DMS 273 (cell line): ENCODE data around the gene DNAJB8.

Experiments
- DNase-seq: peaks from one replicate; lab custom pipeline; 2025; ENCODE audit not compliant: unreplicated experiment; lab: John Stamatoyannopoulos, UW

Gene DNAJB8

DNA sequence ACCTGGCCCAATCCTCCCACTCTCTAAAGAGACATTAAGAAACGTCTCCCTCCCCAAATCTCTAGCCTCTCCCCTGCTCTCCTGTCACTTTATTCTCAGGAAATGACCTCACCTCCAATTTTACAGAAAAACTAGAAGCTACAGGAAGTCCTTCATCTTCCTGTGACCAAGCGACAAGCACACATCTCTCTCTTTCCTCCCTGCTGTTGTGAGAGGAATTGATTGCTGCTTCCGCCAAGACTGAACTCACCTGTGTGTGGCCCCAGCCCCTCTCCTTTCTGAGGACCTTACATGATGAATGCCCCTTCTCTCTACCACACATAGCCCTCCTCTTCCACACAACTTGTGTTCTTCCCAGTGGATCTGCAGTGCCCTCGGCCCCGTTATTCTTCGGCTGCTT is 18.2 kb downstream of the DNAJB8 start:
- DNase-seq = no peak

DNA sequence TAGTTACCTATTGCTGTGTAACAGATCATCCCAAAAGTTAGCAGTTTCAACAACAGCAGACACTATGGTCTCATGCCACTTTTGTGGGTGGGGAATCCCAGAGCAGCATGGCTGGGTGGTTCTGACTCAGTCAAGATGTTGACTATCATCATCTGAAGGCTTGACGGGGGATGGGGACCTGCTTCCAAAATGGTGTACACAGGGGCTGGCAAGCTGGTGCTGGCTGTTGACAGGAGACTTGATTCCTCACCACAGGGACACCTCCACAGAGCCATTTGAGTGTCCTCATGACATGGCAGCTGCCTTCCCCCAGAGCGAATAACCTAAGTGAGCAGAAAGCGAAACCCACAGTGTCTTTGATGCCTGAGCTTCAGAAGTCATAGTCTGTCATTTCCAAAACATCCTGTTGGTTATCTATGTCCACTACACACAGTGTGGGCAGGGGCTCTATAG is 19.1 kb downstream of the DNAJB8 start:
- DNase-seq = no peak

DNA sequence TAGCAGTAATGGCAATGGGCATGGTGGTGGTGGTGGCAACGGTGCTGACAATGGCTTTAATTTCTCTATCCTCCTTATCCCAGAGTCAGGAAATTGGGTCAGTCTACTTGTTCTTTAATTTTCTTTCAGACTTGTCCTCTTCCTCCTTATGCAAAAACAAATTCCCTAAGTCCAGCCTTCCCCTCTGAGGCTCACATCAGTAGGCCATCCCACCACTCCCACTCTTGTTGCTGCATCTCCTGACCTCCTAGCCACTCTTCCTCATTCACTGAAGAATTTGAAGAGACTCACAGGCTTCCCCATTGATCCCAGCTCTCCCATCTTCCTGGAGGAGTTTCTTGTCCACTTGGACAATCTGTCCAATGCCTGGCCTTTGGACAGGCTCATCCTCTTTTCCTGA is 19.9 kb downstream of the DNAJB8 start:
- no peak for DNase-seq

DNA sequence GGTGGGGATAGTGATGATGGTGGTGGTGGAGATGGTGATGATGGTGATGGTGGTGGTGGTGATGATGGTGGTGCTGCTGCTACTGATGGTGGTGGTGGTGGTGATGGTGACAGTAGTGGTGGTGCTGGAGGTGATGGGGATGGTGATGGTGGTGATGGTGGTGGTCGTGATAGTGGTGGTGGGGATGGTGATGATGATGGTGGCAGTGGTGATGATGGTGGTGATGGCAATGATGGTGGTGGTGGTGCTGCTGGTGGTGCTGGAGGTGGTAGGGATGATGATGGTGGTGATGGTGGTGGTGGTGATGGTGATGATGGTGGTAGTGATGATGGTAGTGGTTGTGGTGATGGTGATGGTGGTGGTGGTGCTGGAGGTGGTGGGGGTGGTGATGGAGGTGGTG is 21.3 kb downstream of the DNAJB8 start:
- no peak for DNase-seq

DNA sequence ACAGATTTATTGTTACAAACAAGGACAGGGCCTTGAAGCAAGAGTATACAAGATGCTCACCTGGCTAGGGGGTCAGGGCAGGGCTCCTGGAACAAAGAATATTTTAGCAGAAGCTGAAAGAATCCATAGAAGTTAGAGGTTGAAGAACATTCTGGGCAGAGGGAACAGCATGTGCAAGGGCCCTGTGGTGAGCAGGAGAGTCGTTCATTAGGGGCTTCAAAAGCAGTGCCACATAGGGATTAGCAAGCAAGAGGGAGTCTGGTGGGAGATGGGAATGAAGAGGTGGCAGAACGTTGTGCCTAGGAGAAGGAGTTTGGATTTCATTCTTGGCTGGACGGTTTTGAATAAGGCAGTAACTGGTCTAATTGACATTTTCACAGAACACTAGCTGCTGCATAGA is 22.9 kb downstream of the DNAJB8 start:
- DNase-seq = no peak

DNA sequence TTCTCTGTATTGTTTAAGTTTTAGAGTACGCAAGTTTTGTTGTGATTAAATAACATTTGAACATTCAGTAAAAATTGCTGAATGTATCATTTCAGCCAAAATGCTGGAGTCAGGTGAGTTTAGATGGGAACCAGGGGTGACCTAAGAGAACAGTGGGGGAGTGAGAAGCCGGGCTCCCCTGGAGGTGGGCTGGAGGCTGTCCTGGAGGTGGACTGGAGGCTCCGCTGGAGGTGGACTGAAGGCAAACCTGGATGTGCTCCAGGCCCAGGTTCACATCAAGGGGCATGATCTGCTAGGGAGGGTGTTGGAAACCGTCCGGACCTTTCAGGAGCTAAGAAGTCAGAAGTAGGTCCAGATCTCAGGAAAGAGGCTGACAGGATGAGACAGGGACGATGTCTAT is 23.7 kb downstream of the DNAJB8 start:
- no peak for DNase-seq

DNA sequence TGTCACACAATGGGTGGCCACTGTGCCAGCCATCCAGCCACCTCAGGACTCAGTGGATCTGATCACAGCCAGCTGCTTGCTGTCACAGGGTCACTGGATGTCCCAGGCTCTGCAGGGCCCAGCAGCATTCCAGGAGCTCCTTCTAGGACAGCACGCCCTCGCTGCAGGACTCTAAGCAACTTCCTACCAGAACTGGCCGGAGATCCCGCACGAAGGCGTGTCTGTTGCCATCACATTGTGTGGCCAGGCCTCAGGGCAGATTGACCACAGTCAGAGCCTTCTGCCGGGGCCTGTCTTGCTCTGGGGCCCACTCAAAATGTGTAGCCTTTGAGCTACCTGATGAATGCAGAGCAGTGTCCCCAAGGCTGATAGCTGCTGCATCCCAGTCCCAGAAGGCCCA is 24.6 kb downstream of the DNAJB8 start:
- no peak for DNase-seq

DNA sequence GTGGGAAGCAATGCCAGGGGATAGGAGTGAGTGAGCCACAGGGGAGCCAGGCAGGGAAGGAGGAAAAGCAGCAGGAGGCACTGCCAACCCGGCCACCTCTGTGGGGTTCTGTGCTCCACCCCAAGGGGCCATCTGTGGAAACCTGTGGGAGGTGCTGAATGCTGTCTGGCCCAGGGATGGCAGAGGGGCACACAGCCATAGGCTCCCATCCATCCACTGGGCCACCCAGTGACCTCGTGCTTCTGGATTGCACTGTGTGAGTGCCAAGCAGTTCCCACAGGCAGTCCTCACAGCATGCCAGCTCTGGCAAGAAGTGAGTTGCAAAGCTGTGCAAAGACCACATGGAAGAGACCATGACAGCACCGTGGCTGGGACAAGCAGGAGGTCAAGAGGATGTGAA is 27.5 kb downstream of the DNAJB8 start:
- no peak for DNase-seq

DNA sequence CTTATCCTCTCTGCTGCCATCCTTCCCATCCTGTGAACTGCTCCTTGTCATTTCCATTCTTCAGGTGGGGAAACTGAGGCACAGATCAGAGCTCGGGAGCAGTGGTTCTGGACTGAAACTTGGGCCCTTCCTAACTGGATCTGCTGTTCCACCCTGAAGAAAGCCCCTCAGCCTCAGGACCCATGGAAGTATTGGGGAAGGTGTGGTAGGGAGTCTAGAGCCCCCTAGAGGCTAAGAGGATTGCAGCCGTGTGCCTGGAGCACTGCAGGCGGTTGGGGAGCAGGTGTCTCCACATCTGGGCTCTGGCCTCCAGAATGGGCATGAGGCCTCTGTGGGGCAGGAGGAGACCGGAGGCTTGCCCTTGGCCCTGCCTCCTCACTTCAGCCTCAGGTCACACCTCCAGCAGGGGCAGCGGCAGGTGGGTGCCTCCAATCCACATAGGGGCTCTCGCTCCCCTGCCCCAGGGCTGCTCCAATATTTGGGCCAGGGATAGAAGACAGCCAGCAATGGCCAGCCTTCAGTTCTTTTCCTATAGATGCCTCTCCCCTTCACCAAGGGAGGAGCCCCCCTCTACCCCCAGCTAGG is 28.1 kb downstream of the DNAJB8 start:
- DNase-seq = peak; percentile 62

DNA sequence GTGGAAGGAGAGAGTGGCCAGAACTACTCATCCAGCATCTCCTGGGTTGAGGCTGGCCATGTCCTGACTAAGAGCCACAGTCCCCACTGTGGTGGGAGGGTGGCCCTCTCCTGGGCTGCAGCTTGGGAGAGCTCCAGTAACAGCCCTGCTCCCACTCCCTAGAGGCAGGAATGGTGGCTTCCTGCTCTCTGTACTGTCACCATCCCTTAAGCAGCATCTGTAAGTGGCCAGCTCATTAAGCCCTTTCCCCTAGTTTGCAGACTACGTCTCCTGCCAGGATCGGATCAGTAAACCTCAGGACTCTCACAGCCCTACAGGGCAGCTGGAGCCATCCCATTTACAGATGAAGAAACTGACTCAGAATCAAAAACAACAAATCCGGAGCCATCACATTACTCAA is 30.5 kb downstream of the DNAJB8 start:
- no peak for DNase-seq

DNA sequence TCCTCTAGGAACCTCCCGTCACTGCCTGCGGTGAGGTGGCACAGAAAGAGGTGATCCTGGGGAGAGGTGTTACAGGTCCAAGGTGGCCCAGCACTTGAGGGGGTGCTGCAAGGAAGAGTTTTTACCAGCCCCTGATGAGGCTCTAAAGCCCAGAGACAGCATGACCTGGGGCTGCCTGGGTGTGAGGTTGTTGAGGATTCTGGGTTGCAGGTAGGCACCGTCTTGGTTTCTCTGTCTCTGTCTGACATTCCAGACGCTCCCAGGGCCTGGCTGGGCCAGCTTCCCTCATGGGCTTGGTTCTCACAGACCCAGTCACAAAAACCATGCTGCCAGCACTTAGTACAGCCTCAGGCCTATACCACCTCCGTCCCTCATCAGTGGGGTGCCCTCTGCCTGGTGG is 31.1 kb downstream of the DNAJB8 start:
- no peak for DNase-seq

DNA sequence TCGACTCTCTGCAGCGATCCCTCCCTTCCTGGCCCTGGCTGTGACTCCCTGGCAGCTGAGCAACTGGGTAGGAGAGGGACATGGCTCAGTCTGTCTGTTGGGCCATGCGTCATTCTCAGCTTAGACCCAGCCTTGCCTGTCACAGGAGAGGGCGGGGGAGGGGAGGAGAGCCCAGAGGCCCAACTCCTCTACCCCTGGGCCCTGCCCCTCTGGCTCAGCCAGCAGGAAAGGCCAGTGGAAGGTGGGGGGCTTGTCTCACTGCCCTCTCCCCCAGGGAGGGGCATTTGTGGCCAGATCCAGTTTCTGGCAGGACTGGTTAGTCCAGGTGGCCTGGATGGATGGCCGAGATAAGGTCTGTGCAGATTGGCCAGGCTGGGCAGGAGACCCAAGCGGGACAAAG is 31.6 kb downstream of the DNAJB8 start:
- DNase-seq = peak; percentile 37

DNA sequence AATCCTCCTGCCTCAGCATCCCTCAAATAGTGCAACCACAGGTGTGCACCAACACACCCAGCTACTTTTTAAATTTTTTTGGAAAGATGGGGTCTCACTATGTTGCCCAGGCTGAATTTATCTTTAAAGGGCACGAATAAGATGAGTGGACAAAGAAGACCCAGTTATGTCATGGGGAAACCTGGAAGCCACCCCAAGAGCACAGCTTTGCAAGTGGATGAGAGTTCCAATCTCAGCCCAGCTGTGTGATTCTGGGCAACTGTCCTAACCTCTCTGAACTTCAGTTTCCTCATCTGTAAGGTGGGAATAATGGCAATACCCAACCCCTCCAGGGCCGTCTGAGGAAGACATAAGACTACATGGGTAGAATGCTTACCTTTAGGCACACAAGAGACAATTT is 32.2 kb downstream of the DNAJB8 start:
- no peak for DNase-seq

DNA sequence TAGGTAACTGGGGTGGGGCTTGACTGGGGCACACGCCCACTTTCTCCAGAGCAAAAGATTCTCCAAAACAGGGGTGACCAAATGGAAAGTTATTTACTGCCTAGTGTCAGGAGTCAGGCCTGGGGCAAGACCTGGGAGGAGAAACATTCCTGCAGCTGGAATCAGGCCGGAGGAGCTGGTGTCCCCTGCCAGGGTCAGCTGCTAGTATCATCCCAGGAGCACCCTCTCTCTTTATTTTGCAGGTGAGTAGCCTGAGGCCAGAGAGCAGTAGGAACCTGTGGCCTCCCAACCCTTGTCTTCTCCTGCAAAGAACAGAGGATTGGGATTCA is 32.9 kb downstream of the DNAJB8 start:
- DNase-seq = no peak

DNA sequence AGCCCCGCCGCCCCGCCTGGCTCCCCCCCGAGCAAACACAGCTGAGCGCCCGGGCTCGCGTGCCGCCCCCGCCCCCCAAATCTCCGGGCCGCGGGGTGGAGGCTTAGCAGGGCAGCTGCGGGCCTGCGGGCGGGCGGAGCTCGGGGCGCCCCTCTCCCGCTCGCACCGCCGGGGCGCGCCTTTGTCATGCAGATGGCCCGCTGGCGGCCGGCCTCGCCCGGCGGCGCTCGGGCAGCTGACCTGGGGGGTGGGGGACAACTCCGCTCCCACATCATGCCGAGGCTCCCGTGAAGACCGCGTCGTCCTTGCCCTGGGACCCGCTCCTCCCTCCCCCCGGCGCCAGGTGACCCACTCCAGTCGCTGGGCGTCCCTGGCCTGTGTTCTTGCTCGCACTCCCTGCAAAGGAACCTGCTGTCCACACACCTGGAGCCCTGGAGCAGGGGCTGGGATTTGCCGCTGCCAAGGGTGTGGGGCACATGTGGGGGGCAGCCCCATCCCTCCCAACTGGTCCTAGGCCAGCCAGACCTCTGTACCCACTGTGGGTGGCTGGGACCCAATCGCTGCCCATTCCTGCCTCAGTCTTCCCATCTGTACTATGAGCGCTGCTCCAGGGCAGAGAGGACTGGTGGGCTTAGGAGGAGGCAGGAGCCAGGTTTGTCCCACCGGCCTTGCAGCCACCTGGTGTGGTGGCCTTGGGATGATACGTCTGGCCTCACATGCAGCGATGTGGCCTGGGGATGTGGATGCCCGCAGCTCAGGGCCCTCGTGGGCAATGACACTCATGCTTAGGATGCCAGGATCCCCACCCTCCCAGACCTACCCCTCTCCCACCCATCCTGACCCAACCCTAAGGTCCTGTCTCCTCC is 33.5 kb downstream of the DNAJB8 start:
- peak; percentile 74 for DNase-seq

DNA sequence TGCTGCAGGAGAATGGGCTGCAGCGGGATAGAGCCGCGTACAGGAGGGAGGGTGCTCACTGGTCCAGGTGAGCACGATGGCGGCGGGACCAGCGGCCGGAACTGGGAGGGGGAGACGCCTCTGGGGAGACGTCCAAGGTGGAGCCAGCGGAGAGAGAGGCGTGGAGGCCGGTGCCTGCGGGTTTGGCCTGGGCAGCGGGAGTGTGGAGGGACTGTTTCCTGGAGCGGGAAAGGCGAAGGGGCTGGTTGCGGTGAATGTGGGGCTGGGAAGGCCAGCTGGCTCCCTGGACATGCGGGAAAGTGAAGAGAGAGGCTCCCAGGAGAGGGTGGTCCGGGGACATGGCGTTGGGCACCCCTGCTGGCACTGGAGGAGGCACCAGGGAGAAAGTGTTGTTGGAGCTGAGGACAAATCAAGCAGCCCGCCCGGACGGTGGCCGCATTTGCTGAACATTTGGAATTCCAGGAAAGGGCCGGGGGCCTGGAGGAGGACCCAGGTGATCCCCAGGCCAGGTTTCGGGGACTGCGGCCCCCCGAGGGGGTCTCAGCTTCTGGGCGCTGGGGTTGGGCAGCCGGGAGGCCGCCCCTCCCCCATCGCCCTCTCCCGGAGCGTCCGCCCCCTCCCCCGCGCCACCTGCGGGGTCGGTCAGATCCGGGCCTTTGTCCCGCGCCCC is 34.3 kb downstream of the DNAJB8 start:
- peak; percentile 58 for DNase-seq

DNA sequence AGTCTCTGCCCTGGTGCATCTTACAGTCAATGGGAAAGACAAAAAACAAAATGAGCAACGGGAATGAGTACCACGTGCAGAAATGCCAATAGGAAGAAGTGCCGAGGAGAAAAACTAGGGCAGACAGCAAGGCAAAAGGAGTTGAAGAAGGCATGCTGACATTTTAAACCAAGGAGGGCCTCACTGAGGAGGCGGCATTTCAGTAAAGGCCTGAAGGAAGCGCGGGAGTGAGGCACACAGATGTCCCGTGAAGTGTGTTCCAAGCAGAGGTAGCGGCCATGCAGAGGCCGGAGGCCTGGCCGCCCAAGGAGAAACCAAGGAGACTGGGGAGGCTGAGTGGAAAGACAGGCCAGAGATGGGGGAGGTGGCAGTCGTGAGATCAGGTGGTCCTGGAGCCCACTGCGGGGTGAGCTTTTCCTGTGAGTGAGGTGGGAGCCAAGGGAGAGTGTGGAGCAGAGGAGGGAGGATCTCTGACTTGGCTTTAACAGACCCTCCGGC is 34.8 kb downstream of the DNAJB8 start:
- DNase-seq = no peak

DNA sequence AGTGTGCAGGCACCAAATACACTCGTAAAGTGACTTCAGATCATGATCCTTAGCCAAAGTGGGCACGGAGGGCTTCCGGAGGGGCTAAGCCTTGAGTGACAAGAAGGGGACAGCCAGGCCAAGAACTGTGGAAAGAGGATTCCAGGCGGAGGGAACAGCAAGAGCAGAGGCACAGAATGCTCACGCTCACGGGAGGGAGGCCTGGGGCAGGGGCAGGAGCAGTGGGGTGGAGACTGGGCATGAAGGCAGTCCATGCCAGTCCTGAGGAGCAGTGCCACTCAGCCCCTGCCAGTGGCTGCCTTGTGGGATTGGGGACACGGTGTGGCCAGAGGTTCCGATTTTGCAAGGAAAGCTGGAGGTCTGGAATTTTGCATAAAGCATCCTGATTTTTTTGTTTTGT is 36.0 kb downstream of the DNAJB8 start:
- DNase-seq = no peak

DNA sequence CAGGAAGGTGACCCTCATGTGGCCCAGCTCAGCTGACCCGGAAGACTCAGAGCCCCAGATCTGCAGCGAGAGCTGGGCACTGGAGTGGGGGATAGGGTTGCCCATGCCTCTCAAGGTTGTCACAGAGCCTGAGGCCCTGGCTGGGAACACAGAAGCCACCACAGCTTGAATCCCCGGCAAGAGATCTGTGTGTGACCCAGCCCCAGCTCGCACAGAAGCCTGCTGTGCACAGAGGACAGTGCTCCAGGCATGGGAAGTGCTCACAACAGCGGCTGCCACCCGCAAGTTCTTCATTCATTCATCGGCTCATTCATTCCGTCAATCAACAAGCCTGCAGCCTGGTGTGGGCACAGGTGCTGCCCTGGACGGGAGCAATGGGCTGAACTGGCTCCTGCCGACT is 36.4 kb downstream of the DNAJB8 start:
- DNase-seq = no peak

DNA sequence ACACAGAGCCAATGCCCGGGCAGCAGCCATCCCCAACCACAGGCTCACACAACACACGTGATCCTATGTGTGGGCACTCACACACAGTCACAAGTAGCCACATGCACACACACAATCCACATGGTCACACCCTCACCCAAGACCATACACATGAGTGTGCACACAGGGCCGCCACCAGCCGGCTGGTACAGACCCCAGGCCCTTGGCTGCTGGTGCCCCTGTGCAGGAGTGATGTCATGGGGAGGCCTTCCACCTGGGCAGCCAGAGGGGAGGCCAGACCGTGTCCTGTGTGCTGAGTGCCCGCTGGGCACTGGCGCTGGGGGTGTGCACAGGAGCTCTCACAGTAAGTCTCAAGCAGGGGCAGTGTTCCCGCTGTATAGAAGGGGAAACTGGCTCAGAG is 36.9 kb downstream of the DNAJB8 start:
- DNase-seq = no peak

DNA sequence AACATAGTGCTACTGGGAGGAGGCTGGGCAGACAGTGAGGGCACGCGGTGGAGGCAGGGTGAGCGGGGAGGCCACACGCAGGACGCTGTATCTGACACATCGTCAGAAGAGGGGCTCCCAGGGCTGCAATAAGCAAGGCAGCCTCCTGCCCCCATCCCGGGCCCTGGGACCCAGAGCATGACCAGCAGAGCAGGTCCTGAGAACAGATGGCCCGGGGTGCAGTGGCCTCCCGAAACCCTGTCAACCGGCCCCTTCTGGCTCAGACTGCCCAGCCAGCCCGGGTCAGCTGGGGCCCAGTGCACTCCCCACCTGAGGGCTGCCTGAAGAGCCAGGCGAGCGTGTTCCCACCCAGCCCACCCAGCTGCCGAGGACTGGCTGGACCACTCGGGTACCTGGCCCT is 37.4 kb downstream of the DNAJB8 start:
- no peak for DNase-seq
